ENCODE measurements around the gene ZSWIM4.

ZSWIM4 gene

DNA sequence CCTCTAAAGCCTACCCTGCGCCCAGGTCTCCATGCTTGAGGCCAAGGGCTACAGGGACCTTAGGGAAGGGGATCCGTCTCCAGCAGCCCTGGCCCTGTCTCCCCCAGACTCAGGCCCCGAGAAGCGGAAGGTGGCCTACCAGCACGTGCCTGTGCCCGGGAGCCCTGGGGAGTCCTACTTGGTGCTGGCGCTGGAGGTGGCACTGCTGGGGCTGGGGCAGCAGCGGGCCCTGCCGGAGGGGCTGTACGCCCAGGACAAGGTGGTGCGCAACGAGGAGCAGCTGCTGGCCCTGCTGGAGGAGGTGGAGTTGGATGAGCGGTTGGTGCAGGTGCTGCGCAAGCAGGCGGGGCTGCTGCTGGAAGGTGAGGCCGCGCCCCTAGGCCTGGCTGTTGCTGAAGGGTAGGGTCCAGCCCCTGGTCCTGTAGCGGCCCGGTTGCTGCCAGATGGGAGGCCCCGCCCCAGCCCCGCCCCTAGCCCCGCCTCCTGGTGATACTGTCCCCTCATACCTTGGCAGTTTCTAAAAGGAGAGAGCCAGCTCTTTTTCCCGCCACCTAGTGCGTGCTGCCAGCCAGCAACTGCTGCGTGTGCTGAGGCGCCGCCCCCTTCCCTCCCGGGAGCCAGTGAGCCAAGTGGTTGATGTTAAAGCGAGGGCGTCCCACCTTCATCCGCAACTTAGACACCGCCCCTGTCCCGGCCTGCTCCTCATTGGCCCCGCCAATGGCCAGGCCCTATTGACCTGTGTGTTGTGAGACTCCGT is 22.6 kb downstream of the ZSWIM4 start:
- Histone ChIP-seq H3K27me3 (replicated peaks) (no peaks in the 10 kb centered on the region), H3K4me3 (ENCODE audit: low read depth, low read length) (no peak overlapping the region), H3K36me3 (replicated peaks) (peaks cover 44% of the 10 kb centered on the region), H3K27ac (no peak overlapping the region)
- in situ Hi-C loops (cut with HindIII; ENCODE audit: low pct_ligation_motif_present, low sequenced_read_pairs), result no loop called here
- TF ChIP-seq, protein P1, sequence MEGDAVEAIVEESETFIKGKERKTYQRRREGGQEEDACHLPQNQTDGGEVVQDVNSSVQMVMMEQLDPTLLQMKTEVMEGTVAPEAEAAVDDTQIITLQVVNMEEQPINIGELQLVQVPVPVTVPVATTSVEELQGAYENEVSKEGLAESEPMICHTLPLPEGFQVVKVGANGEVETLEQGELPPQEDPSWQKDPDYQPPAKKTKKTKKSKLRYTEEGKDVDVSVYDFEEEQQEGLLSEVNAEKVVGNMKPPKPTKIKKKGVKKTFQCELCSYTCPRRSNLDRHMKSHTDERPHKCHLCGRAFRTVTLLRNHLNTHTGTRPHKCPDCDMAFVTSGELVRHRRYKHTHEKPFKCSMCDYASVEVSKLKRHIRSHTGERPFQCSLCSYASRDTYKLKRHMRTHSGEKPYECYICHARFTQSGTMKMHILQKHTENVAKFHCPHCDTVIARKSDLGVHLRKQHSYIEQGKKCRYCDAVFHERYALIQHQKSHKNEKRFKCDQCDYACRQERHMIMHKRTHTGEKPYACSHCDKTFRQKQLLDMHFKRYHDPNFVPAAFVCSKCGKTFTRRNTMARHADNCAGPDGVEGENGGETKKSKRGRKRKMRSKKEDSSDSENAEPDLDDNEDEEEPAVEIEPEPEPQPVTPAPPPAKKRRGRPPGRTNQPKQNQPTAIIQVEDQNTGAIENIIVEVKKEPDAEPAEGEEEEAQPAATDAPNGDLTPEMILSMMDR (IDR thresholded peaks at IDR 0.05; ENCODE audit: low read depth, low read length, missing control alignments), result no peak
- DNase-seq, result no peak

DNA sequence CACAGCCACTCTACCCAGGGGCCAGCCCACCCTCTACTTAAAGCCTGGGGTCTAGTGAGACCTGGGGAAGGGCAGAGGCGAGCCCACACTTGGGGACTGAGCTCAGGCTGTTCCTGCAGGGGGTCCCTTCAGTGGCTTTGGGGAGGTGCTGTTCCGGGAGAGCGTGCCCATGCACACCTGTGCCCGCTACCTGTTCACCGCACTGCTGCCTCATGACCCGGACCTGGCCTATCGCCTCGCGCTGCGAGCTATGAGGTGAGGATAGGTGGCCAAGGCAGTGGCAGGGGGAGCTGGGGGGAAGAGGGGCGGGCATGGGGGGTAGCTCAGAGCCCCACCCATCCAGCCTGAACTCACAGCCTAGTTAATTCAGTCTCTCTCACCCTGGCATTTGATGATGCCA is 24.0 kb downstream of the ZSWIM4 start:
- Histone ChIP-seq H3K27ac (no peak overlapping the region), H3K36me3 (replicated peaks) (peaks cover 50% of the 10 kb centered on the region), H3K27me3 (replicated peaks) (no peaks in the 10 kb centered on the region), H3K4me3 (ENCODE audit: low read depth, low read length) (no peak overlapping the region)
- in situ Hi-C loops (cut with HindIII; ENCODE audit: low pct_ligation_motif_present, low sequenced_read_pairs), result no loop called here
- TF ChIP-seq, protein P1 (IDR thresholded peaks at IDR 0.05; ENCODE audit: low read depth, low read length, missing control alignments), result no peak
- DNase-seq, result no peak

DNA sequence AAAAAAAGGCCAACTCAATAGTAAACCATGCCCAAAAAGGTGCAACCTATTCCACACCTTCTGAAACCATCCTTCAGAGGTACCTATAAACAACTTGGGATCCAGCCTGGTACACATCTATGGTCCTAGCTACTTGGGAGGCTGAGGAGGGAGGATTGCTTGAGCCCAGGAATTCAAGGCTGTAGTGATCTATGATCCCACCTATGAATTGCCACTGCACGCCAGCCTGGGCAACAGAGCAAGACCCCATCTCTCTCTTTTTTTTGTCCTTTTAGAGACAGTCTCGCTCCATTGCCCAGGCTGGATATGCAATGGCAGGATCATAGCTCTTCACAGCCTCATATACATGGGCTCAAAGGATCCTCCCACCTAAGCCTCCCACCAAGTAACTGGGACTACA is 26.0 kb downstream of the ZSWIM4 start:
- H3K4me3 ChIP-seq (ENCODE audit: low read depth, low read length), result no peak overlapping the region
- DNase-seq, result no peak
- H3K36me3 ChIP-seq (replicated peaks), result peaks cover 47% of the 10 kb centered on the region
- in situ Hi-C loops (cut with HindIII; ENCODE audit: low pct_ligation_motif_present, low sequenced_read_pairs), result no loop called here
- TF ChIP-seq, protein P1 (IDR thresholded peaks at IDR 0.05; ENCODE audit: low read depth, low read length, missing control alignments), result no peak
- no peak overlapping the region for H3K27ac ChIP-seq
- H3K27me3 ChIP-seq (replicated peaks), result no peaks in the 10 kb centered on the region

DNA sequence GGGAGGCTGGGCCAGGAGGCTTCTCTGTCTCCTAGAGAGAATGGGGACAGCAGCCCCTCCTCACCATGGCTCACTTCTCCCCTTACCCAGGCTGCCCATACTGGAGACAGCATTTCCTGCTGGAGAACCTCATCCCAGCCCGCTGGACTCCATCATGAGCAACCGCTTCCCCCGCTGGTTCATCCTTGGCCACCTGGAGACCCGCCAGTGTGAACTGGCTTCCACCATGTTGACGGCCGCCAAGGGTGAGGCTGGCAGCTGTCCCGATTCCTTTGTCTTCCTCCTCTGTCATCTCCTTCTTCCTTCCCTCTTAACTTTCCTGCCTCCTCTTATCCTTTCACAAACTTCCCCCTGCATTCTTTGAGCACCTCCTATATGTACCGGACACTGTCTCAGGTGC is 28.0 kb downstream of the ZSWIM4 start:
- Histone ChIP-seq H3K36me3 (replicated peaks) (peaks cover 35% of the 10 kb centered on the region), H3K4me3 (ENCODE audit: low read depth, low read length) (no peak overlapping the region), H3K27ac (no peak overlapping the region), H3K27me3 (replicated peaks) (no peaks in the 10 kb centered on the region)
- TF ChIP-seq, protein P1 (IDR thresholded peaks at IDR 0.05; ENCODE audit: low read depth, low read length, missing control alignments), result no peak
- DNase-seq, result no peak
- in situ Hi-C loops (cut with HindIII; ENCODE audit: low pct_ligation_motif_present, low sequenced_read_pairs), result no loop called here

DNA sequence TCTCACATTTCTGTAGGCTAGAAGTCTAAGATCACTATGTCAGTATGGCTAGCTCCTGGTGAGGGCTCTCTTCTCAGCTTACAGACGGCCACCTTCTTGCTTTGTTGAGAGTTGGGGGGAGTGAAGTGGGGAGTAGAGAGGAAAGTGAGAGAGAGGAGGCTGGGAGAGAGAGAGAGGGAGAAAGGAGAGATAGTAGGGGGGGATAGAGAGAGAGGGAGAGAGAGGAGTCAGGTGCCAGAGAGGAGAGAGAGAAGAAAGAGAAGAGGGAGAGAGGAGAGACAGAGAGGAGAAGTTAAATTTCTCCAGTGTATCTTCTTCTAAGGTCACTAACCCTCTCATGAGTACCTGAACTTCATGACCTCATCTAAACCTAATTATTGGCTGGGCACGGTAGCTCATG is 28.7 kb downstream of the ZSWIM4 start:
- no peak overlapping the region for H3K27ac ChIP-seq
- H3K4me3 ChIP-seq (ENCODE audit: low read depth, low read length), result no peak overlapping the region
- in situ Hi-C loops (cut with HindIII; ENCODE audit: low pct_ligation_motif_present, low sequenced_read_pairs), result no loop called here
- H3K36me3 ChIP-seq (replicated peaks), result peaks cover 34% of the 10 kb centered on the region
- no peaks in the 10 kb centered on the region for H3K27me3 ChIP-seq (replicated peaks)
- no peak for DNase-seq
- TF ChIP-seq, protein P1 (IDR thresholded peaks at IDR 0.05; ENCODE audit: low read depth, low read length, missing control alignments), result no peak

DNA sequence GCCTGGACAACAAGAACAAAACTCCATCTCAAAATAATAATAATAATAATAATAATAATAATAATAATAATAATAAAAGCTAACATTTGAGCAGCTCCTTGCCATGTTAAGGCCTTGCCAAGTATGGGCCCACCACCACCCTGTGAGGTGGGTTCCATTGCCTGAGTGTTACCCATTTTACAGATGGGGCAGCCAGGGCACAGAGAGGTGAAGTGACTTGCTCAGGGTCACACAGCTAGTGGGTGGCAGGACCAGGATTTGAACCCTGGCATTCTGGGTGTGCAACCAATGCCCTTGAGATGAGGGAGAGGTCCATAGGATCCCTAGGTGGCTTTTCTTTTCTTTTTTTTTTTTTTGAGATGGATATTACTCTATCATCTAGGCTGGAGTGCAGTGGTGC is 29.5 kb downstream of the ZSWIM4 start:
- Histone ChIP-seq H3K27me3 (replicated peaks) (no peaks in the 10 kb centered on the region), H3K36me3 (replicated peaks) (peaks cover 31% of the 10 kb centered on the region), H3K27ac (no peak overlapping the region), H3K4me3 (ENCODE audit: low read depth, low read length) (no peak overlapping the region)
- in situ Hi-C loops (cut with HindIII; ENCODE audit: low pct_ligation_motif_present, low sequenced_read_pairs), result no loop called here
- DNase-seq, result no peak
- TF ChIP-seq, protein P1 (IDR thresholded peaks at IDR 0.05; ENCODE audit: low read depth, low read length, missing control alignments), result no peak

Data from brain microvascular endothelial cell (primary cell).